RPMI7951 (cell line): ENCODE results near the gene SERPIND1. TPM values are rescaled to one million over a fixed set of nuclear protein-coding genes. Genes with fewer than 3 reads are reported as not detected.

ENCODE experiments used
- DNase-seq: peaks from one replicate; pipeline ENCODE4 v3.0.0-alpha.2; 2012; ENCODE audit warnings: low read depth
- total RNA-seq: library from RNA; depleted of rRNA; stranded (reverse); fragments of >200 nt; shearing (Covaris generic); gene quantifications from 2 replicates; pipeline ENCODE4 v1.2.3, GENCODE V29; 2014

The SERPIND1 gene
- total RNA-seq, 1 experiment from 2014 or later = 0.48 TPM

DNA sequence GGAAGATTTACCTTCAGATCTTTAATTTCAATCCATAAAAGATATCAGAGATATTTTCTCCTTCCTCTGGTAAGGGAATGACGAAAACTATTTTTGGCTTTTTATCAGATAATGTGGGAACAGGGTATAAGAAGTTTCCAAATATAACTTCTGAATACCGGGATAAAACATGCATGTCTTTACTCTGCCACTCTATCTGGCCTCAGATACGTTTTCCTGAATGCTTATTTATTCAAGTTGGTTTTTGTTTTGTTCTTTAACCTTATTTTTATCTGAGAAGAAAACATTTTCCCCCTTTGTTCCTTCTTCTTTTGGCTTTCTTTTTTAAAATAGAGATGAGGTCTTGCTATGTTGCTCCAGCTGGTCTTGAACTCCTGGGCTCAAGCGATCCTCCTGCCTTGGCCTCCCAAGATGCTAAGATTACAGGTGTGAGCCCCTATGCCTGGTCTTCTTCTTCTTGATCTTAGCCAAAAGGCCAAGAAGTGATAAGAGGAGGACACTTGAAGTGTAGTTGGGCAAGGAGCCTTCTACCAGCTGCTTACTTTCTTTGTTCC, 1.5 kb downstream of the SERPIND1 start:
- DNase-seq = no peak

- DNase-seq = no peak
These were observed 2.9 kb downstream of the SERPIND1 start for GRCh38 chr22:20776624-20777405.

GRCh38 chr22:20777420-20778177, 3.7 kb downstream of the SERPIND1 start:
- peak; percentile 13 for DNase-seq

- no peak for DNase-seq
These were observed 5.3 kb downstream of the SERPIND1 start for GRCh38 chr22:20779014-20779817.

DNA sequence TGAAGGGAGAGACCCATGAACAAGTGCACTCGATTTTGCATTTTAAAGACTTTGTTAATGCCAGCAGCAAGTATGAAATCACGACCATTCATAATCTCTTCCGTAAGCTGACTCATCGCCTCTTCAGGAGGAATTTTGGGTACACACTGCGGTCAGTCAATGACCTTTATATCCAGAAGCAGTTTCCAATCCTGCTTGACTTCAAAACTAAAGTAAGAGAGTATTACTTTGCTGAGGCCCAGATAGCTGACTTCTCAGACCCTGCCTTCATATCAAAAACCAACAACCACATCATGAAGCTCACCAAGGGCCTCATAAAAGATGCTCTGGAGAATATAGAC, 5.9 kb downstream of the SERPIND1 start:
- DNase-seq = peak; percentile 24

DNA sequence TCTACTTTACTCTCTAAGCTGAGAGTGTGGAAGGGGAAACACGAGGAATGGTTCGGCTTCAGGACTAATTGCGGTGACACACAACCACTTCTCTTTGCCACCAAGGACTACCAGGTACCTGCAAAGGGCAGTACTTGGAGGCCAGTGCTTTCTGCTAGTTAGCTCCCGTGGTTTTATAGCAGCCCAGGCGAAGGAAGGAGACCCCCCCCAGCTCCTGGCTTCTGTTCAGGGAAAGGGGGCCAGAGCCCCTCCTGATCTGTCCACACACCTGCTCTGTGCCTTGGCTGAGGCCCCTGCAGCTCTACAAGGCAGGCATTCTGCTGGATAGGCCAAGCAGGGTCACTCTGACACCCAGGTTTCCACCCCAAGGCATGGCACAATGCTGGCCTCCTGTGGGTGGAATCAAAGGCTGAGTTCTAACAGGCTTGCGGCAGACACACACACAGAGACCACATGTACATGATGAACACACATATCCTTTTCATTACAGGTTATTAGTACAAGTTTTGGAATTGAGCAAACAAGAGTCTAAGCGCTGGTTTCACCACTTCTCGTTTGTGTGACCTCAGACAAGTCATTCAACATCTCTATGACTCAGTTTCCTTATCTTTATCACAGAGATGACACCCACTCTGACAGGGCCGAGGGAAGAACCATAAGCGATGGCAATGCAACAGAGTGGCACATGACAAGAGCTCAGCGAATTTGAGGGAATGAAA, 7.5 kb downstream of the SERPIND1 start:
- no peak for DNase-seq

GRCh38 chr22:20782083-20782482, 8.2 kb downstream of the SERPIND1 start:
- DNase-seq = no peak

DNA sequence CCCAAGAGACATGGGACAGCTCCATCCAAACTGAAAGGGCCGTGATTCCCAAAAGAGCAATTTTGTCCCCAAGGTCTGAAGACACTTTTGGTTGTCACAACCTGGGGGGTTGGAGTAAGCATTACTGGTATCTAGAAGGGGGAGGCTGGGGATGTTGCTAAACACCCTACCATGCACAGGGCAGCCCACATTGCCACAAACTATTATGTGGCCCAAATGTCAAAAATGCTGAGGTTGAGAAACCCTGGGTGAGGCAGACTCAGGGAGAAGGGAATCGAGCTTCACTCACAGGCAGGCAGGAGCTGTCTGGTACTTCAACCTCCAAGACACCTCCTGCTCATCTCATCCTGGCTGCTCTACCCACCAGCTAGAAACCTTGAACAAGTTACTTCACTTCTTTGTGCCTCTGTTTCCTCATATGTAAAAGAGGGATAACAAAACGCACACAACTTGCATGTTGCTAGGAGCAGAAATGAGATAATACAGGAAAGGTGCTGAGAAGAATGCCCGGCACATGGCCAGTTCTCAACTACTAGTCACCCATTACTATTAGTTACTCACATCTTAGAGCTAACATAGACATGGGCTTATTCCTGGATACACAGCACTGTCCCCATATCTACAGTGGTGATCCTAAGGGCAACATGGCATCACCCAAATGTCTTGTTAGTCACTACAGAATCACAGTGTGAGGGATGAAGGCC, 8.8 kb downstream of the SERPIND1 start:
- DNase-seq = no peak

- DNase-seq = no peak
These were observed 9.4 kb downstream of the SERPIND1 start for GRCh38 chr22:20783300-20783673.

- peak; percentile 78 for DNase-seq
These were observed 10.2 kb downstream of the SERPIND1 start for GRCh38 chr22:20783844-20784723.

GRCh38 chr22:20785415-20785814, 11.5 kb downstream of the SERPIND1 start:
- DNase-seq = no peak

GRCh38 chr22:20786048-20786447, 12.1 kb downstream of the SERPIND1 start:
- DNase-seq = no peak

DNA sequence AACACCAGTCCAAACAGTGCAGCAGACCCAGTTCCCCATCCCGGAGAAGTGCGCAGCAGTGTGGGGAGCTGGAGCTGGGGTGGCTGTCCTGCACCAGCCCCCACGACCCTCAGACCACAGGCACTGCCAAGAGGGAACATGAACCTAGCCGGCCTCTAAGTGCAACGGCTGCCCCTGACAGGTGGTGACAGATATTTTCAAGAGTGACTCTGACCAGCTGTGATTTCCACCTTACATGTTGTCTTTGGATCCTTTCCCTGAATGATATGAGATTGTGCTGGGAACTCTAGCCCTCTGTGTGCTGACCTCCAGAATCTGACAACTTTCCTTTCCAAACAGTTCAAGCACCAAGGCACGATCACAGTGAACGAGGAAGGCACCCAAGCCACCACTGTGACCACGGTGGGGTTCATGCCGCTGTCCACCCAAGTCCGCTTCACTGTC, 12.6 kb downstream of the SERPIND1 start:
- no peak for DNase-seq

DNA sequence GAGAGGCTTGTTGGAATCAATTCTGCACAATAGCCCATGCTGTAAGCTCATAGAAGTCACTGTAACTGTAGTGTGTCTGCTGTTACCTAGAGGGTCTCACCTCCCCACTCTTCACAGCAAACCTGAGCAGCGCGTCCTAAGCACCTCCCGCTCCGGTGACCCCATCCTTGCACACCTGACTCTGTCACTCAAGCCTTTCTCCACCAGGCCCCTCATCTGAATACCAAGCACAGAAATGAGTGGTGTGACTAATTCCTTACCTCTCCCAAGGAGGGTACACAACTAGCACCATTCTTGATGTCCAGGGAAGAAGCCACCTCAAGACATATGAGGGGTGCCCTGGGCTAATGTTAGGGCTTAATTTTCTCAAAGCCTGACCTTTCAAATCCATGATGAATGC, 13.3 kb downstream of the SERPIND1 start:
- no peak for DNase-seq

GRCh38 chr22:20787746-20788626, 14.1 kb downstream of the SERPIND1 start:
- DNase-seq = no peak

- no peak for DNase-seq
These were observed 14.9 kb downstream of the SERPIND1 start for GRCh38 chr22:20788627-20789344.

DNA sequence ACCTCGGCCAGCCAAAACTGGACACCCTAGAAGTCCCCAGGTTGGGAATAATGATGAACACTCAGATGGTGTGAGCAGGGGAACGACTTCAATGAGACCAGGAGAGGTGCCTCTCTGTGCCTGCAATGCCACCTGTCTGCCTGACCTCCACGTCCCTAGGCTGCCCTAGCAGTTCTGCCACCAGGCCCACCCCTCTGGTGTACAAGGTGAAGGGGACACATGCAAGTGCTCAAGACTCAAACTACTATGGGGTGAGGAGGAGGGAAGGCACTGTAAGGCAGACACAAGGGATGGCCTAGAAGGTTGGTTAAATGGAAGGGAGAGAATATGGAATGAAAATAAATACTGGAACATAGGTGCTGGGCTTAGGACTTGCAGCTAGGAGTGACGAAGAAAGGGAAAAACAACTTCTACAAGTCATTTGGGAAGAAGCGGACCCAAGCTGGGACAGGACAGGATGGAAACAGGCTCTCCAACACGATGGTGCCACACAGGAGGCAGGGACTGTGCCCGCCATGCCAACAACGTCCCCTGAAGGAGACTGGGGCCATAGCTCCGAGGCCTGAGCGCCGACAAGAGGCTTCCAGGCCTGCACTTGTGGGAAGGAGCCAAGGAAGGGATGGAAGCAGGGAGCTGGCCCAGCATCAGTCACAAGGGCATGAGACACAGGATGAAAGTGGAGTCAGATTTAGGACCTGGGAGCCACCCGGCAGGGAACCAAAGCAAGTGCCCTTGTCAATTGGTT, 18.5 kb downstream of the SERPIND1 start:
- no peak for DNase-seq
